K562 (cell line): ENCODE measurements around the gene TOM1L2. TPM values are rescaled to one million over a fixed set of nuclear protein-coding genes. Genes with fewer than 3 reads are reported as not detected.

Experiments
- ATAC-seq: fragments of 200-7000 bp; cut with Tn5 transposase; 3 replicates; pipeline ENCODE4 v1.9.1; 2020; ENCODE audit warnings: moderate library complexity
- BruUV-seq: library from RNA; stranded (reverse); fragments of 400-500 nt; replicated peaks from 2 replicates; lab custom pipeline; 2021; lab: Mats Ljungman, UMichigan
- CTCF ChIA-PET: fragments of 300-600 bp; formaldehyde crosslinking; extraction: SDS; loops from one replicate; lab custom pipeline; 2021; ENCODE audit warnings: low intra/inter-chr PET ratio; lab: Yijun Ruan, JAX
- POLR2A ChIA-PET: fragments of 300-600, 350-650 bp; sonication (Branson Sonifier 250); formaldehyde crosslinking; extraction: SDS; loops from one replicate; lab custom pipeline; 2021; ENCODE audit warnings: antibody characterized with exemption, inconsistent platforms; lab: Yijun Ruan, JAX
- DNase-seq, 4 experiments: peaks; one replicate each; pipeline versions ENCODE4 v3.0.0 to v3.0.0-alpha.2; 2011 to 2018; ENCODE audit warnings: low spot score in 3 of 4, mixed read lengths in 3 of 4; ENCODE audit errors: extremely low read depth in 1 of 4
- FAIRE-seq: peaks from 2 replicates; lab custom pipeline; 2011; peaks lifted over from hg19 to GRCh38; lab: Jason Lieb, UNC
- H2AFZ ChIP-seq: 2 replicates; pipeline ENCODE4 v1.6.0; 2011; ENCODE audit warnings: low read depth, low read length, control low read depth, inconsistent platforms
- H3K27ac ChIP-seq: fragments of 200-600 bp; 3 replicates; pipeline ENCODE4 v1.8.0; 2011; ENCODE audit warnings: low read depth, mild to moderate bottlenecking, control low read depth, inconsistent platforms, low read length, moderate library complexity, mixed read lengths; ENCODE audit errors: extremely low read depth
- H3K27me3 ChIP-seq, 2 experiments: fragments of 300-600 bp in 1 of 2; 2 replicates in 1 of 2; 3 replicates in 1 of 2; pipeline versions ENCODE4 v1.6.0 to v1.8.0; 2011; ENCODE audit warnings: inconsistent platforms in 2 of 2, low read length in 2 of 2, mild to moderate bottlenecking in 1 of 2, mixed read lengths in 1 of 2, moderate library complexity in 1 of 2; ENCODE audit not compliant: control insufficient read depth in 2 of 2, insufficient read depth in 2 of 2
- H3K36me3 ChIP-seq: fragments of 300-600 bp; 3 replicates; pipeline ENCODE4 v1.8.0; 2011; ENCODE audit warnings: mild to moderate bottlenecking, low read length, inconsistent platforms; ENCODE audit not compliant: control insufficient read depth, insufficient read depth
- H3K4me1 ChIP-seq, 2 experiments: fragments of 200-600 bp in 1 of 2; replicated peaks in 1 of 2; 2 replicates in 1 of 2; 3 replicates in 1 of 2; pipeline versions ENCODE4 v1.5.1 to v1.8.0; 2011; ENCODE audit warnings: inconsistent platforms in 2 of 2, low read length in 2 of 2, mild to moderate bottlenecking in 1 of 2, mixed read lengths in 1 of 2, moderate library complexity in 1 of 2; ENCODE audit not compliant: control insufficient read depth in 2 of 2, insufficient read depth in 2 of 2
- H3K4me2 ChIP-seq: 2 replicates; pipeline ENCODE4 v1.6.1; 2011; ENCODE audit warnings: low read length, control low read depth, inconsistent platforms, mixed read lengths; ENCODE audit not compliant: insufficient read depth
- H3K4me3 ChIP-seq: fragments of 200-600 bp; sonication (generic), shearing (Covaris generic); 2 replicates; pipeline ENCODE4 v1.5.1; 2016; ENCODE audit warnings: control low read depth, inconsistent platforms
- H3K79me2 ChIP-seq: fragments of 200-600 bp; 3 replicates; pipeline ENCODE4 v1.8.0; 2011; ENCODE audit warnings: low read length, inconsistent platforms; ENCODE audit not compliant: control insufficient read depth, insufficient read depth
- H3K9ac ChIP-seq, 2 experiments: 2 replicates each; pipeline versions ENCODE4 v1.6.0 to v1.6.1; 2011; ENCODE audit warnings: low read depth in 2 of 2, low read length in 2 of 2, control low read depth in 1 of 2, inconsistent platforms in 1 of 2, mild to moderate bottlenecking in 1 of 2, mixed read lengths in 1 of 2; ENCODE audit not compliant: insufficient read depth in 1 of 2
- H3K9me1 ChIP-seq: one replicate; pipeline ENCODE4 v1.6.0; 2011; ENCODE audit warnings: inconsistent platforms, mild to moderate bottlenecking, low read length, moderate library complexity; ENCODE audit not compliant: control insufficient read depth, insufficient read depth
- H3K9me3 ChIP-seq: replicated peaks from 2 replicates; pipeline ENCODE4 v1.5.1; 2011; ENCODE audit warnings: low read depth, low read length, inconsistent platforms; ENCODE audit not compliant: control insufficient read depth, insufficient read depth
- H4K20me1 ChIP-seq: replicated peaks from 2 replicates; pipeline ENCODE4 v1.6.1; 2011; ENCODE audit warnings: low read length, inconsistent platforms, mixed read lengths; ENCODE audit not compliant: control insufficient read depth, insufficient read depth
- NFE2 ChIP-seq: IDR thresholded peaks from 2 replicates; pipeline ENCODE4 v1.6.1; 2014; ENCODE audit warnings: antibody characterized with exemption, low read depth
- POLR2G ChIP-seq: fragments of 200-400 bp; formaldehyde crosslinking; IDR thresholded peaks from 2 replicates; pipeline ENCODE4 v1.6.1; 2017; ENCODE audit warnings: low read depth, mild to moderate bottlenecking, antibody characterized with exemption, low read length, moderate library complexity
- WGBS: fragments of 100-300 bp; shearing (Covaris generic); methylation state at CpG from one replicate; pipeline ENCODE4 v1.1.6; 2016; ENCODE audit warnings: low coverage, mixed read lengths; ENCODE audit not compliant: insufficient coverage; ENCODE audit errors: missing lambda C conversion rate; 5-methylcytosine and 5-hydroxymethylcytosine counted together
- in situ Hi-C: fragments of 300-500 bp; cut with MboI; formaldehyde crosslinking; loops from 4 replicates; pipeline ENCODE4 v1.15.0; 2018; ENCODE audit warnings: inconsistent platforms, mixed read lengths
- intact Hi-C: fragments of 100-400 bp; cut with micrococcal nuclease; formaldehyde crosslinking; loops from 2 replicates; pipeline ENCODE4 v1.14.2; 2022
- polyA plus RNA-seq, 8 experiments: library from polyadenylated mRNA; depleted of rRNA in 4 of 8; stranded (reverse) in 5 of 8; unstranded in 3 of 8; fragments of >200 nt; fragmentation: Nextera tagmentation in 2 of 8; fragmentation: Illumina TruSeq in 1 of 8; extraction: Ambion mirVana in 2 of 8; extraction: Trizol in 1 of 8; gene quantifications; 2 replicates each; pipeline versions ENCODE4 v1.2.1 to v1.2.3, GENCODE V29; 2011 to 2014; ENCODE audit warnings: inconsistent platforms in 1 of 8, missing spikeins in 1 of 8
- total RNA-seq, 7 experiments: library from RNA; depleted of rRNA in 6 of 7; stranded (reverse); fragments of >200 nt in 6 of 7; fragmentation: Illumina TruSeq in 2 of 7; extraction: Trizol in 2 of 7; gene quantifications; 2 replicates each; pipeline versions ENCODE4 v1.2.1 to v1.2.3, GENCODE V29; 2011 to 2021; ENCODE audit warnings: low replicate concordance in 1 of 7
- TF ChIP-seq, protein P1 (sequence below): sonication (generic); formaldehyde crosslinking; IDR thresholded peaks from 2 replicates; pipeline ENCODE4 v1.8.1; 2022; ENCODE audit warnings: missing genetic modification reagents

The TOM1L2 gene
- total and polyA plus RNA-seq, 9 of the 15 experiments (the other 6 are each of a cell fraction or from before 2014, with no cell fraction given) = 0.07 to 6.0 (median 2.5) TPM

DNA sequence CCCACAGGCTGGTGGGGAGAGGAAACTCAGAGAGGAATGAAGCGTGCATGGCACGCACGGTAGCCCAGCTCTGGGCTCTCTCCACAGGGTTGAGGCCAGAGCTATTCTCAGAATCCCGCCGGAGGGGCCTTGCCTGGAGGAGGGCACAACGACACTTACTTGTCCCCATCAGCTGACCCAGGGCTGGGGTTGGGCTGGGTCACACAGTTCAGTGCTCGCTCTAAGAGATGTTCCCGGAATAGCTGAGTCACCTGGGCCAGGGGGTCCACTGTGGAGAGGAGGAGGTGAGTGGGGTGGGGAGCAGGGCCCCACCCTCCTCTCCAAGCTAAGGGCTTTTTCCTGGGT is 157.2 kb downstream of the TOM1L2 start:
- Histone ChIP-seq H3K4me3 (no peak overlapping the region), H3K79me2 (peaks cover 29% of the 10 kb centered on the region), H3K9ac (0 out of 4 replicates have a peak overlapping the region, but pooled peaks of 1 of the 2 experiments have one; percentile 17), H3K27me3 (no peaks in the 10 kb centered on the region), H3K4me2 (no peak overlapping the region), H2AFZ (no peak overlapping the region), H3K9me1 (peaks cover 4% of the 10 kb centered on the region), H3K36me3 (peaks cover 96% of the 10 kb centered on the region; the same call in 2 of the 3 replicates), H3K4me1 (peaks cover 26 to 92% of the 10 kb centered on the region in 2 experiments), H3K9me3 (no peaks in the 10 kb centered on the region), H4K20me1 (peaks cover 25% of the 10 kb centered on the region), H3K27ac (no peak overlapping the region)
- in situ Hi-C loops = loop anchor here (5.0 kb wide), 1 partner anchor 42 kb away; no protein-coding TSS in a partner anchor
- intact Hi-C loops = no loop called here
- ChIA-PET CTCF (no interaction called here), POLR2A (interaction anchor here (0.9 to 1.9 kb wide), 4 partner anchors 9 to 223 kb away, joined by 3 to 8 read pairs (median 6); partner anchors contain the start of gene SREBF1)
- TF ChIP-seq, protein P1, sequence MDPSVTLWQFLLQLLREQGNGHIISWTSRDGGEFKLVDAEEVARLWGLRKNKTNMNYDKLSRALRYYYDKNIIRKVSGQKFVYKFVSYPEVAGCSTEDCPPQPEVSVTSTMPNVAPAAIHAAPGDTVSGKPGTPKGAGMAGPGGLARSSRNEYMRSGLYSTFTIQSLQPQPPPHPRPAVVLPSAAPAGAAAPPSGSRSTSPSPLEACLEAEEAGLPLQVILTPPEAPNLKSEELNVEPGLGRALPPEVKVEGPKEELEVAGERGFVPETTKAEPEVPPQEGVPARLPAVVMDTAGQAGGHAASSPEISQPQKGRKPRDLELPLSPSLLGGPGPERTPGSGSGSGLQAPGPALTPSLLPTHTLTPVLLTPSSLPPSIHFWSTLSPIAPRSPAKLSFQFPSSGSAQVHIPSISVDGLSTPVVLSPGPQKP (CRISPR knock-in tag) = no peak
- TF ChIP-seq POLR2G (0 out of 2 replicates have a peak, but pooled peaks have one; percentile 6), NFE2 (peak; percentile 17; the same call in 1 of the 2 replicates)
- no TSS peak for BruUV-seq
- no peak for DNase-seq
- FAIRE-seq = no peak
- WGBS = 61% methylated on average over 6 of the region's 8 CpGs
- no peak for ATAC-seq
